Mesenchymal stem cell (in vitro differentiated cells and primary cell): ENCODE results near the gene AHSG.

ENCODE experiments used
- DNase-seq: peaks from one replicate; pipeline ENCODE4 v3.0.0-alpha.2; 2013
- H2AFZ ChIP-seq: one replicate; pipeline ENCODE4 v1.6.1; 2013; ENCODE audit warnings: low read depth, mild to moderate bottlenecking, control low read depth, inconsistent platforms, low read length, moderate library complexity
- H2AK5ac ChIP-seq: 2 replicates; pipeline ENCODE4 v1.6.1; 2013; ENCODE audit warnings: low read length, moderate library complexity, mild to moderate bottlenecking, inconsistent platforms; ENCODE audit not compliant: severe bottlenecking
- H2BK120ac ChIP-seq: one replicate; pipeline ENCODE4 v1.6.1; 2013; ENCODE audit warnings: low read depth, mild to moderate bottlenecking, inconsistent platforms, low read length, moderate library complexity
- H2BK12ac ChIP-seq, 2 experiments: one replicate each; pipeline ENCODE4 v1.6.1; 2013; ENCODE audit warnings: inconsistent platforms in 2 of 2, low read length in 2 of 2, mild to moderate bottlenecking in 2 of 2, moderate library complexity in 2 of 2, control low read depth in 1 of 2
- H2BK15ac ChIP-seq: one replicate; pipeline ENCODE4 v1.6.1; 2013; ENCODE audit warnings: mild to moderate bottlenecking, low read depth, inconsistent platforms; ENCODE audit not compliant: poor library complexity, severe bottlenecking
- H2BK5ac ChIP-seq: 2 replicates; pipeline ENCODE4 v1.6.1; 2013; ENCODE audit warnings: low read depth, mild to moderate bottlenecking, low read length, control low read depth, inconsistent platforms; ENCODE audit not compliant: poor library complexity, severe bottlenecking
- H3K14ac ChIP-seq, 2 experiments: one replicate each; pipeline ENCODE4 v1.6.1; 2013; ENCODE audit warnings: inconsistent platforms in 2 of 2, low read length in 2 of 2, control low read depth in 1 of 2, mild to moderate bottlenecking in 1 of 2, moderate library complexity in 1 of 2
- H3K18ac ChIP-seq, 2 experiments: one replicate each; pipeline ENCODE4 v1.6.1; 2013; ENCODE audit warnings: inconsistent platforms in 2 of 2, low read length in 2 of 2, control low read depth in 1 of 2, low read depth in 1 of 2, mild to moderate bottlenecking in 1 of 2
- H3K23ac ChIP-seq, 2 experiments: one replicate each; pipeline ENCODE4 v1.6.1; 2013; ENCODE audit warnings: inconsistent platforms in 2 of 2, low read length in 2 of 2, mild to moderate bottlenecking in 2 of 2, moderate library complexity in 2 of 2, control low read depth in 1 of 2
- H3K27ac ChIP-seq: 2 replicates; pipeline ENCODE4 v1.5.1; 2013; ENCODE audit warnings: mild to moderate bottlenecking, moderate library complexity, low read length, control low read depth, inconsistent platforms; ENCODE audit not compliant: poor library complexity, severe bottlenecking
- H3K27me3 ChIP-seq, 2 experiments: 2 replicates each; pipeline versions ENCODE4 v1.6.1 to v1.7.0; 2013; ENCODE audit warnings: low read length in 2 of 2, mild to moderate bottlenecking in 2 of 2, moderate library complexity in 2 of 2, control low read depth in 1 of 2, inconsistent platforms in 1 of 2; ENCODE audit not compliant: control insufficient read depth in 1 of 2, insufficient read depth in 1 of 2
- H3K36me3 ChIP-seq, 2 experiments: 2 replicates each; pipeline versions ENCODE4 v1.6.1 to v1.7.0; 2013; ENCODE audit warnings: low read length in 2 of 2, control low read depth in 1 of 2, inconsistent platforms in 1 of 2, low read depth in 1 of 2, mild to moderate bottlenecking in 1 of 2; ENCODE audit not compliant: insufficient read depth in 2 of 2, control insufficient read depth in 1 of 2
- H3K4ac ChIP-seq, 2 experiments: one replicate each; pipeline ENCODE4 v1.6.1; 2013; ENCODE audit warnings: inconsistent platforms in 2 of 2, low read length in 2 of 2, mild to moderate bottlenecking in 2 of 2, moderate library complexity in 2 of 2, control low read depth in 1 of 2, low read depth in 1 of 2
- H3K4me1 ChIP-seq: 2 replicates; pipeline ENCODE4 v1.6.1; 2013; ENCODE audit warnings: low read depth, low read length, control low read depth; ENCODE audit not compliant: control insufficient read depth, insufficient read depth
- H3K4me2 ChIP-seq: 2 replicates; pipeline ENCODE4 v1.6.1; 2013; ENCODE audit warnings: low read length, mild to moderate bottlenecking, inconsistent platforms; ENCODE audit not compliant: poor library complexity, severe bottlenecking
- H3K4me3 ChIP-seq, 2 experiments: 2 replicates each; pipeline versions ENCODE4 v1.5.1 to v1.7.0; 2013; ENCODE audit warnings: low read length in 2 of 2, mild to moderate bottlenecking in 2 of 2, control low read depth in 1 of 2, low read depth in 1 of 2; ENCODE audit not compliant: insufficient read depth in 1 of 2
- H3K79me1 ChIP-seq: replicated peaks from 2 replicates; pipeline ENCODE4 v1.6.1; 2013; ENCODE audit warnings: mild to moderate bottlenecking, control low read depth, low read length, inconsistent platforms; ENCODE audit not compliant: poor library complexity, severe bottlenecking
- H3K9ac ChIP-seq: 2 replicates; pipeline ENCODE4 v1.7.0; 2013; ENCODE audit warnings: mild to moderate bottlenecking, low read length, moderate library complexity
- H3K9me3 ChIP-seq: 2 replicates; pipeline ENCODE4 v1.7.0; 2013; ENCODE audit warnings: mild to moderate bottlenecking, low read length; ENCODE audit not compliant: control insufficient read depth
- H4K8ac ChIP-seq: one replicate; pipeline ENCODE4 v1.6.1; 2013; ENCODE audit warnings: inconsistent platforms, mild to moderate bottlenecking, low read length, moderate library complexity
- H4K91ac ChIP-seq: one replicate; pipeline ENCODE4 v1.6.1; 2013; ENCODE audit warnings: mild to moderate bottlenecking, low read length, inconsistent platforms
- WGBS: methylation state at CpG from one replicate; pipeline ENCODE4 v1.1.7; 2013; ENCODE audit warnings: mixed read lengths; 5-methylcytosine and 5-hydroxymethylcytosine counted together

The AHSG gene

DNA sequence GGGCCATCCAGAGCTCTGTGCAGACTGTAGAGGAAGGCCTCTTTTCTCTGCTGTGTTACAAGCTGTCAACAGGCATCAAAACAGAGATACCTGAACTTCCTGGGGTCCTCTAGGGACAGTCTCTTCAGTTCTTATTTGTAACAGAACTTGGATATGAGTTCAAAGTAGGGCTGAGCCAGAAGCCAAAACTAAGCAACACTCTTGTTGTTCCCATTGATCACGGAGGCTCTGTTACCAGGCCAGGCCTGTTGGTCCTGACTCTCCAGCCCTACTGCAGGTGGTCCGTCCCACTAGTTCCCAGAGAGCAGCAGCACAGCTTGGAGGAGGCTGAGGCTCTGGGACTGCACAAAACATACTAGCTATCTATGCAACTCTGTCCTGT lies 13.1 kb upstream of the AHSG start:
- Histone ChIP-seq H4K8ac (no peak overlapping the region), H2AFZ (no peak overlapping the region), H2BK5ac (no peak overlapping the region), H3K27me3 (peaks cover 3 to 24% of the 10 kb centered on the region in 2 experiments), H2BK15ac (no peak overlapping the region), H3K14ac (no peak overlapping the region), H3K18ac (no peak overlapping the region), H3K79me1 (no peaks in the 10 kb centered on the region), H3K4me3 (no peak overlapping the region), H2AK5ac (no peak overlapping the region), H3K9ac (no peak overlapping the region), H3K9me3 (no peaks in the 10 kb centered on the region), H2BK120ac (no peak overlapping the region), H3K4ac (no peak overlapping the region), H3K23ac (no peak overlapping the region), H3K4me2 (no peak overlapping the region), H2BK12ac (no peak overlapping the region), H3K36me3 (no peaks in the 10 kb centered on the region), H4K91ac (no peak overlapping the region), H3K27ac (no peak overlapping the region), H3K4me1 (peaks cover 12% of the 10 kb centered on the region)
- DNase-seq = no peak
- 76% methylated on average over 2 of the region's 2 CpGs for WGBS

DNA sequence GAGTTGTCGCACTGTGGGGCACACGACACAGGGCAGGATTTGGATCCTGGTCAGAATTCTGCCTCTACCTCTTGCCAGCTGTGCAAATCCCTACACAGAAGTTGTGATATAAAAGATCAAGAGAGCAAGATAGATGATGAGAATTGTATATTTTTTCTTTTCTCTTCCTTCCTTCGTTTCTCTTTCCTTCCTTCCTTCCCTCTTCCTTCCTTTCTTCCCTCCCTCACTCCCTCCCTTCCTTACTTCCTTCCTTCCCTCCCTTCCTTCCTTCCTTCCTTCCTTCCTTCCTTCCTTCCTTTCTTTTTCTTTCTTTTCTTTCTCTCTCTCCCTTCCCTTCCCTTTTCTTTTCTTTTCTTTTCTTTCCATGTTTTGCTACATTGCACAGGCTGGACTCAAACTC lies 12.0 kb upstream of the AHSG start:
- H3K27ac ChIP-seq = no peak overlapping the region
- WGBS = 81% methylated on average over 3 of the region's 3 CpGs
- H3K36me3 ChIP-seq = no peaks in the 10 kb centered on the region
- H3K4me1 ChIP-seq = peaks cover 12% of the 10 kb centered on the region
- H2BK120ac ChIP-seq = no peak overlapping the region
- H3K27me3 ChIP-seq = peaks cover 5 to 28% of the 10 kb centered on the region in 2 experiments
- H2AK5ac ChIP-seq = no peak overlapping the region
- no peak overlapping the region for H4K8ac ChIP-seq
- no peak overlapping the region for H2BK15ac ChIP-seq
- no peak overlapping the region for H3K4me3 ChIP-seq
- H3K4me2 ChIP-seq = no peak overlapping the region
- no peak overlapping the region for H2BK5ac ChIP-seq
- no peak overlapping the region for H2BK12ac ChIP-seq
- H3K9ac ChIP-seq = no peak overlapping the region
- H3K4ac ChIP-seq = no peak overlapping the region
- H3K23ac ChIP-seq = no peak overlapping the region
- no peak overlapping the region for H4K91ac ChIP-seq
- H3K18ac ChIP-seq = no peak overlapping the region
- no peaks in the 10 kb centered on the region for H3K9me3 ChIP-seq
- no peak overlapping the region for H3K14ac ChIP-seq
- DNase-seq = no peak
- no peak overlapping the region for H2AFZ ChIP-seq
- H3K79me1 ChIP-seq = no peaks in the 10 kb centered on the region

- no peak overlapping the region for H3K27ac ChIP-seq
- H2BK5ac ChIP-seq = no peak overlapping the region
- no peak overlapping the region for H3K4me2 ChIP-seq
- no peaks in the 10 kb centered on the region for H3K79me1 ChIP-seq
- WGBS = 98% methylated on average over 7 of the region's 7 CpGs
- H3K18ac ChIP-seq = no peak overlapping the region
- H3K4ac ChIP-seq = no peak overlapping the region
- no peak overlapping the region for H3K4me3 ChIP-seq
- no peaks in the 10 kb centered on the region for H3K36me3 ChIP-seq
- no peak overlapping the region for H2AK5ac ChIP-seq
- no peak overlapping the region for H4K8ac ChIP-seq
- H3K9me3 ChIP-seq = no peaks in the 10 kb centered on the region
- no peak for DNase-seq
- no peak overlapping the region for H3K9ac ChIP-seq
- no peak overlapping the region for H3K23ac ChIP-seq
- H3K27me3 ChIP-seq = peaks cover 5 to 31% of the 10 kb centered on the region in 2 experiments
- H2BK12ac ChIP-seq = no peak overlapping the region
- H2BK15ac ChIP-seq = no peak overlapping the region
- H2AFZ ChIP-seq = no peak overlapping the region
- H2BK120ac ChIP-seq = no peak overlapping the region
- peaks cover 8% of the 10 kb centered on the region for H3K4me1 ChIP-seq
- H3K14ac ChIP-seq = no peak overlapping the region
- H4K91ac ChIP-seq = no peak overlapping the region
Observed at GRCh38 chr3:186603159-186603558, 9.7 kb upstream of the AHSG start.

GRCh38 chr3:186605078-186605477 lies 7.8 kb upstream of the AHSG start:
- Histone ChIP-seq H3K18ac (no peak overlapping the region), H2AK5ac (no peak overlapping the region), H3K9me3 (no peaks in the 10 kb centered on the region), H4K91ac (no peak overlapping the region), H3K14ac (no peak overlapping the region), H2BK15ac (no peak overlapping the region), H3K9ac (no peak overlapping the region), H2AFZ (no peak overlapping the region), H3K4ac (no peak overlapping the region), H3K36me3 (no peaks in the 10 kb centered on the region), H2BK5ac (no peak overlapping the region), H3K27ac (no peak overlapping the region), H3K23ac (no peak overlapping the region), H2BK12ac (no peak overlapping the region), H3K79me1 (no peaks in the 10 kb centered on the region), H4K8ac (no peak overlapping the region), H3K27me3 (peaks cover 5 to 31% of the 10 kb centered on the region in 2 experiments), H2BK120ac (no peak overlapping the region), H3K4me3 (no peak overlapping the region), H3K4me2 (no peak overlapping the region), H3K4me1 (no peaks in the 10 kb centered on the region)
- DNase-seq = no peak
